ENCODE data around the gene C3.

Gene C3

GRCh38 chr19:6720369-6721137, at the start of gene C3:
Gene C3 (minus strand): TSS chr19:6720650. CDS start chr19:6720589, 61 bp downstream.
- H3K36me3 ChIP-seq (replicated peaks; ENCODE audit: low read depth, low read length), result no peaks in the 10 kb centered on the region
- 0 out of 2 replicates have a peak, but pooled peaks cover 4% of the 10 kb centered on the region for H3K27me3 ChIP-seq (ENCODE audit: low read depth, low read length)
- H3K9me3 ChIP-seq (ENCODE audit: insufficient read depth, low read length), result no peaks in the 10 kb centered on the region
- H2AFZ ChIP-seq (ENCODE audit: low read depth, low read length), result 0 out of 2 replicates have a peak within 1 kb of the TSS, but pooled peaks have one; percentile 63
- H3K4me1 ChIP-seq (ENCODE audit: low read length), result peaks cover 31% of the 10 kb centered on the region
- peak within 1 kb of the TSS; percentile 55 for H3K4me2 ChIP-seq (ENCODE audit: low read length)
- H3K9ac ChIP-seq (ENCODE audit: low read length), result peak within 1 kb of the TSS; percentile 25; the same call in 1 of the 2 replicates
- no peaks in the 10 kb centered on the region for H4K20me1 ChIP-seq (ENCODE audit: insufficient read depth, low read length)
- TF ChIP-seq EZH2phosphoT487 (IDR thresholded peaks at IDR 0.05; ENCODE audit: low read depth) (no peak), CTCF (IDR thresholded peaks at IDR 0.05; ENCODE audit: low read depth, low read length) (no peak)
- no peak within 1 kb of the TSS for H3K27ac ChIP-seq (ENCODE audit: low read length)
- no peaks in the 10 kb centered on the region for H3K79me2 ChIP-seq (ENCODE audit: low read length)
- peak within 1 kb of the TSS; percentile 54 for H3K4me3 ChIP-seq (ENCODE audit: low read length)

GRCh38 chr19:6769006-6769619, 48.7 kb upstream of the C3 start:
- no peak overlapping the region for H3K4me3 ChIP-seq (ENCODE audit: low read length)
- no peak overlapping the region for H3K9ac ChIP-seq (ENCODE audit: low read length)
- H3K27me3 ChIP-seq (ENCODE audit: low read depth, low read length), result no peaks in the 10 kb centered on the region; the same call in 1 of the 2 replicates
- H3K79me2 ChIP-seq (ENCODE audit: low read length), result peaks cover 15% of the 10 kb centered on the region
- no peak overlapping the region for H2AFZ ChIP-seq (ENCODE audit: low read depth, low read length)
- H3K36me3 ChIP-seq (replicated peaks; ENCODE audit: low read depth, low read length), result peaks cover 3% of the 10 kb centered on the region
- H3K27ac ChIP-seq (ENCODE audit: low read length), result no peak overlapping the region
- TF ChIP-seq CTCF (IDR thresholded peaks at IDR 0.05; ENCODE audit: low read depth, low read length), result peak; percentile 49
- no peak for TF ChIP-seq EZH2phosphoT487 (IDR thresholded peaks at IDR 0.05; ENCODE audit: low read depth)
- no peaks in the 10 kb centered on the region for H3K9me3 ChIP-seq (ENCODE audit: insufficient read depth, low read length)
- H3K4me2 ChIP-seq (ENCODE audit: low read length), result no peak overlapping the region
- H4K20me1 ChIP-seq (ENCODE audit: insufficient read depth, low read length), result peaks cover 6% of the 10 kb centered on the region; the same call in 1 of the 2 replicates
- H3K4me1 ChIP-seq (ENCODE audit: low read length), result peaks cover 35% of the 10 kb centered on the region

- Histone ChIP-seq H3K4me2 (ENCODE audit: low read length) (peak overlapping the region; percentile 88), H3K27ac (ENCODE audit: low read length) (peak overlapping the region; percentile 43), H3K36me3 (replicated peaks; ENCODE audit: low read depth, low read length) (peaks cover 3% of the 10 kb centered on the region), H3K9me3 (ENCODE audit: insufficient read depth, low read length) (no peaks in the 10 kb centered on the region), H3K27me3 (ENCODE audit: low read depth, low read length) (no peaks in the 10 kb centered on the region; the same call in 1 of the 2 replicates), H4K20me1 (ENCODE audit: insufficient read depth, low read length) (no peaks in the 10 kb centered on the region), H3K9ac (ENCODE audit: low read length) (peak overlapping the region; percentile 62), H3K4me3 (ENCODE audit: low read length) (peak overlapping the region; percentile 86), H3K4me1 (ENCODE audit: low read length) (peaks cover 32% of the 10 kb centered on the region), H3K79me2 (ENCODE audit: low read length) (peaks cover 8% of the 10 kb centered on the region), H2AFZ (ENCODE audit: low read depth, low read length) (peak overlapping the region; percentile 27; the same call in 1 of the 2 replicates)
- TF ChIP-seq EZH2phosphoT487 (IDR thresholded peaks at IDR 0.05; ENCODE audit: low read depth), result no peak
- no peak for TF ChIP-seq CTCF (IDR thresholded peaks at IDR 0.05; ENCODE audit: low read depth, low read length)
Measured at GRCh38 chr19:6768236-6768785, 47.9 kb upstream of the C3 start.
